GM19193 (cell line): ENCODE data around the gene GCM1.

Source experiments
- POLR2A ChIP-seq: IDR thresholded peaks from 4 replicates; pipeline ENCODE4 v1.6.1; 2011; ENCODE audit not compliant: insufficient read depth, insufficient read length; ENCODE audit errors: extremely low read depth

GCM1 gene, protein sequence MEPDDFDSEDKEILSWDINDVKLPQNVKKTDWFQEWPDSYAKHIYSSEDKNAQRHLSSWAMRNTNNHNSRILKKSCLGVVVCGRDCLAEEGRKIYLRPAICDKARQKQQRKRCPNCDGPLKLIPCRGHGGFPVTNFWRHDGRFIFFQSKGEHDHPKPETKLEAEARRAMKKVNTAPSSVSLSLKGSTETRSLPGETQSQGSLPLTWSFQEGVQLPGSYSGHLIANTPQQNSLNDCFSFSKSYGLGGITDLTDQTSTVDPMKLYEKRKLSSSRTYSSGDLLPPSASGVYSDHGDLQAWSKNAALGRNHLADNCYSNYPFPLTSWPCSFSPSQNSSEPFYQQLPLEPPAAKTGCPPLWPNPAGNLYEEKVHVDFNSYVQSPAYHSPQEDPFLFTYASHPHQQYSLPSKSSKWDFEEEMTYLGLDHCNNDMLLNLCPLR

DNA sequence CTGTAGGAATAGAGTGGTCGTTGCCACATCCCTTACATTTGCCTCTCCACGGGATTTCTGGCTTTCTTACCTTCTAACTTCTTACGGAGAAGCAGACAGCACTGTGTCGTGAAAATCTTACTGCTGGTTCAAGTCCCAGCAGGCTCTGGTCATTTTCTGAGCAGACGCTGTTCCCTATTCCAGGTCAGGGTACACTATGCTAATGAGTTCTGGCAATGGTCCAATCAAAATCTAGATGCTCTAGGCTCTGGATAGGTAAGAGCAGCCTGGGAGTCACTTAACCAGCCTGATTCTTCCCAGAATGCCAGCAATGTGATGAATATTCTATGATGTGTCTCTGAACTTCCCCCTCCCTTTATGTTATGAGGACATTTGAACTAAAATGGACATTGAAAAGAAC is at the start of gene GCM1:
Gene GCM1, minus strand, starts transcription at position 158 of the 400 bp plus-strand sequence. CDS start 3,209 bp downstream, outside the sequence.
- TF ChIP-seq POLR2A: no peak

DNA sequence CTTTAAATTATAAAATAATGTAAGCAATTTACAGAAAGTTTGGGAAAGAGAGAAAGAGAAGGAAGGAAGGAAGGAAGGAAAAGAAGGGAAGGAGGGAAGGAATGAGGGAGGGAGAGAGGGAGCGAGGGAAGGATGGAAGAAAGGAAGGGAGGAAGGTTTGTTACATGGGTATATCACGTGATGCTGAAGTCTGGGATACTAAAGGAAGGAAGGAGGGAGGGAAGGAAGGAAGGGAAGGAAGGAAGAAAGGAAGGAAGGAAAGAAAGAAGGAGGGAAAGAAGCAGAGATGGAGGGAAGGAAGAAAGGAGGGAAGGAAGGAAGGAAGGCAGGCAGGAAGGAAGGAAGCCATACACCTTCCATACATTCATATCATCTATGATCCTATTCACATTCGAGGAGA is 48.9 kb upstream of the GCM1 start:
- no peak for TF ChIP-seq POLR2A

DNA sequence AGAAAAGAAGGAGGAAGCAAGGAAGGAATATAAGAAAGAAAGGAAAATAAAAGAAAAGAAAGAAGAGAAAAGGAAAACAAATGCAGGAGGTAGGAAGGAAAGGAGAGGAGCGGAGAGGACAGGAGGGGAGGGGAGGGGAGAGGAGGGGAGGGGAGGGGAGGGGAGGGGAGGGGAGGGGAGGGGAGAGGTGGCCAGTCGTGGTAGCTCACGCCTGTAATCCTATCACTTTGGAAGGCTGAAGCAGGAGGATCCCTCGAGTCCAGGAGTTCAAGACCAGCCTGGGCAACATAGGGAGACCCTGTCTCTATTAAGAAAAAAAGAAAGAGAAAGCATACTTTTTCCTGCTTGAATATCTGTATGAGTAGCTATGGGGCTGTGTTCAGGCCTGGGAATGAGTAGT is 46.4 kb upstream of the GCM1 start:
- no peak for TF ChIP-seq POLR2A

DNA sequence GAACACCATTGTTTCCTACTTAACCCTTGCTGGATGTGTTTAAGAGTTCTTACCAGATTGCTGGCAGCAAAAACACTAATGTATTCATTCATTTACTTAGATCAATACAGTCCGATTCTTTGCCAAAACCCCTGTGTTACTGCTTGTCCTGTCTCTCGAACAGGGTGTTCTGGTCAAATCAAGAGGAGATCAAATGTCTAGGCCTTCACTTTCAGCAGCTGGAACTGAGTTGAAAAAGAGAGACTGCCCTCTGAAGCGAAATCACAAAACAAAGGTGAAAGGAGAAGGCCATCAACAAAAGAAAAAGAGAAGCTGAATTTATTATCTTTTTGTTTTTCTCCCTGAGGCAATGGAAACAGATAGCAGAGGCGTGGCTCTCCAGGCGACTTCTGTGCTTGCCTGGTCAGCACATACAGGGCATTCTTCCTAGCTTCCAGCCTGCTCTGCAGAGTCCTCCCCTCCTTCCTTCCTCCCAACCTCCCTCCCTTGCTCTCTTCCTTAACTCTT is 44.1 kb upstream of the GCM1 start:
- no peak for TF ChIP-seq POLR2A

DNA sequence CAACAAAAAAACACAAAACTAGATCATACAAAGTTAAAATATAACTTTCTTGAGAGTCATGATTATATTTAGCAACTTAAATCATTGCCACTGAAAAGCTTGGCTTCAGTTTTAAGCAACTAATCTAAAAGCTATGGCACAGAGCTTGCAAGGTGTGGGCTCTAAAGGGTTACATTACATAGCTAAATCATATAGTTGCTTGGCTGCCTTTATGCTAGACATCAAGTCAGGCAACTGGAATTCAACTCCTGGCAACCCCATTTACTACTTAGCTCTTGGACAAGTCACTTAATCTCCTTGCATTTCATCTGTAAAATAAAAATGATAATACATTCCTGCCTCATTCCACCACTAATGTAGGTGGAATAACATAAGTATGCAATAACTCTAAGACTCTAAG is 40.9 kb upstream of the GCM1 start:
- no peak for TF ChIP-seq POLR2A

DNA sequence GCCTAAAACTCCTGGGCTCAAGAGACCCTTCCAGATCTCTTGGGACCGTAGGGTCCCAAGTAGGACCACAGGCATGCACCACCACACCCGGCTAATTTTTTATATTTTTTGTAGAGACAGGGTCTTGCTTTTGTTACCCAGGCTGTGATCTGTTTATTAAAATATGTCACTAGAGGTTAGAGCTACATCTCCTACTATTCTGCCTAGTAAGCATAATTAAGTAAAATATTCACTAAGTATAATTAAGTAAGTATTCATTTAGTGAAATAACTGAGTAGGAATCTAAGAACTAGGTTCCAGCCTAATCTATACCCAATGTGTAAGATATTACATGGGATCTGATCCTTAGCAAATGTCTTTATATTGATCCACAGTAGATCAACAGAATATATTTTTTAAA is 40.2 kb upstream of the GCM1 start:
- TF ChIP-seq POLR2A: no peak

DNA sequence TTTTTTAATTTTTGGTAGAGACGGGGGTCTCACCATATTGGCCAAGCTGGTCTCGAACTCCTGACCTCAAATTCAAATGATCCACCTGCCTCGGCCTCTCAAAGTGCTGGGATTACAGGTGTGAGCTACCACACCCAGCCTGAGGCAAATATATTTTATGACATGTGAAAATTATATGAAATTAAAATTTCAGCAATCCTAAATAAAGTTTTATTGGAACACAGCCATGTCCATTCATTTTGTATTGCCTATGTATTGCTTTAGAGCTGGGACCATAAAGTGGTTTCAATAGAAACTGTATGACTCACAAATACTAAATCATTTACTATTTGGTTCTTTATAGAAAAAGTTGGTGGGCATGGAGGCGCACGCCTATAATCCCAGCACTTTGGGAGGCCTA is 32.0 kb upstream of the GCM1 start:
- no peak for TF ChIP-seq POLR2A

DNA sequence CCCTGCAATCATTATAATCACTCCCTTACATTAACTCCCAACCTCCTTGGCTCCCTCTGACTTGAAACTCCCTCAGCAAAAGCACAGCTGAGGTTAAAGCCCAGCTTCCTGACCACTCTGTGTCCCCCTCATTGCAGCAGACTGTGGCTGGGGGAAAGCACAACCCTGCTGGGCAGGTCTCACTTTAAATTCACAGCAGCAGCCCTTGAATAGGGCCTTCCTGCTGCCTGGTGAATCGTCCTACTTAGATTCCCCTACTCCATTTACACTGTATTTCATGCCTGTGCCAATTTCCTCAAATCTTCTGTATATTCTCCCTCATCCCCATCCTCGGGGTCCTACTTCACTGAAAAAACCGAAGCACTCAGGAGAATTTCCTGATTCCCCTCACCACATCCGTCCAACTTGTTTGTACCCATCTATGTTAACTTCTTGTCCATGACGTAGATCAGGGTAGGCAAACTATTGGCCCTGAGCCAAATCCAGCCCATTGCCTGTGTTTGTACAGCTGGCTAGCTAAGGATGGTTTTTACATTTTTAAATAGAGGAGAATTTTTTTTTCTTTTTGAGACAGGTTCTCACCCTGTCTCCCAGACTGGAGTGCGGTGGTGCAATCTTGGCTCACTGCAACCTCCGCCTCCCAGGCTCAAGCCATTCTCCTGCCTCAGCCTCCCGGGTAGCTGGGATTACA is 31.5 kb upstream of the GCM1 start:
- no peak for TF ChIP-seq POLR2A

DNA sequence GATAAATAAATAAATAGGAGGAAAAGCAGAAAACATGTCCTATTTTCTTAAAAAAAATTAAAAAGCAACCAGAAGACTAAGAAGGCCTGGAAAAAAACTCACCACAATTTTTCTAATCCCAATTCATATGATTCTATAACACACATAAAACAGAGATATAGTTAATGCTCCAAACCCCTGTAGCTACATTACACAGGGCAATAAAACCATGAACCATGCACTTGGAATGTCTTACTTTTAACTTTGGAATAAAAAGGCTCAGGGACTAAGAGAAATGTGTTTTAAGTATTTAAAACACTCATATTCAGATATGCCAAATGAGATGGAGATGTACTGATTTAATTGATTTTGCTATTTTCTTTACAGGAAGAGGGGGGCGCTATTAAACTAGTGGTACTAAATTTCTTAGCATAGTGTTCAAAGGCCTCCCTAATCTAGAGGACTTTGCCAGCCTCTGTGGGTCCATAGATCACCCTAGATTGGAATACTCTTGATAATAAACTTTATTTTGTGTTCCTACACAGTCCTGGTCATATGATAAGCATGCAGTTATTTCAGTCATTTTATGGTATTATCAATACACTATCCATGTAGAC is 30.3 kb upstream of the GCM1 start:
- TF ChIP-seq POLR2A: no peak

DNA sequence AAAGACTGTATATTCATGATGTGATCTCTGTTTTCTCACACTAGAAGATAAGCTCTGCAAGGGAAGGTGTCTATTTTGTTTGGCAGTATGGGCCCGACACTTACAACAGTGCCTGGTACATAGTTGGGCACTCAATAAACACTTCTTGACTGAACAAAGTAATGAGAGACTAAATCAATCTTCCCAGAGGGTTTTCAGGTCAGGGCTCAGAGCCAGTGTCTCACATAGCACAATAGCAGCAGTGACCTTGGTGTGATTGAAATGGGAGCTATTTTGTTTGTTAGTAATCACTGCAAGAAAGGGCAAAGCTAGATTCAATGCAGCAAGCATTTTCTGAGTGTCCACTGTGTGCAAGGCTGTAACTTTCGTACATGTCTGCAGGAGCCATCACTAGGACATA is 26.4 kb upstream of the GCM1 start:
- TF ChIP-seq POLR2A: no peak

DNA sequence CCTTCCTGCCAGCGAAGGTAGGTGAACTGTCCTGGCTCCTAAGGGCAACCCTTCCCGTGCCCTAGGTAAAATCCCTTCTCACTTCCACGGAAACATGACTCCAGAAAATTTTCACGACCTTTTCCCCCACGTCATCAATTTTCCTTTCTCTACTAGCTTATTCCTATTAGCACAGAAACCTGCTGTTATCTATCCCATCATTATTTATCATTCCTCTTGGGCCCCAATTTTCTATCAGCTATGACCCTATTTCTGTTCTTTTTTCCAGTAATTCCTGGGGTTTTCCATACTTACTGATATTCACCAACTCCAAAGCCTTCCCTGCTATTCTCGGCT is 23.8 kb upstream of the GCM1 start:
- no peak for TF ChIP-seq POLR2A

DNA sequence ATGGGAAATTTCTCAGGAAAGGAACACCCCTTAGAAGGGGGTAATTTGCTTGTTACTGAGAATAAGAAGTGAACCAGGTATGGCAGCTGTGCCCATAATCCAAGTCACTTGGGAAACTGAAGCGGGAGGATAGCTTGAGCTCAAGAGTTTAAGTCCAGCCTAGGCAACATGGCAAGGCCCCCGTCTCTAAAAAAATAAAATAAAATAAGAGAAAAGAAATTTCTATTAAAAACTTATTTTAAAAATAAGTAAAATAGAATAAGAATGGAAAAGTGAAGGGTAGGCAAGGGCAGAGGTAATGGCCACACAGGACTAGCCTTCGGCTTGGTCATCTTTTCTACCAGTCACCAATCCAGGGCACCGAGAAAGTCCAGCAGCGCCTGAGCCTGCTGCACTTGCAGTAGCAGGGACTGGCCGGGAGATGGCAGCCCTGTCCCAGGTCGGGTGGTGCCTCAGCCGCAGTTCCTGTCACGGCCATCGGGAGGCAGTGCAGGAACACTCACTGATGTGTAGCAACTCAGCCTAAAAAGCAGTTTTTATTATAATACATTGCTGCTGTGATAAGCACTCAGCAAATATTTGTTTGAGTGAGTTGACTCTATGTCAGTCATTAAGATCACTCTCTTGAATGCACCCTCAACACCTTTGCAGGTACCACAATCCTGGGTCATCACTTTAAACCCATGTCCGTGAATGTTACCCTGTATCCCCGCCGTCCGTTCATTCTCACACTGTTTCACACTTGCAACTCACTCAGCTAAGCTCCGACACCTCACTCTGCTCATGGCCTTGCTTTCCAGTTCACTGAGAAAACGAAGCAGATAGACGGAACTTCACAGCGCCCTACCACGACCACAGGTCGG is 23.2 kb upstream of the GCM1 start:
- no peak for TF ChIP-seq POLR2A

DNA sequence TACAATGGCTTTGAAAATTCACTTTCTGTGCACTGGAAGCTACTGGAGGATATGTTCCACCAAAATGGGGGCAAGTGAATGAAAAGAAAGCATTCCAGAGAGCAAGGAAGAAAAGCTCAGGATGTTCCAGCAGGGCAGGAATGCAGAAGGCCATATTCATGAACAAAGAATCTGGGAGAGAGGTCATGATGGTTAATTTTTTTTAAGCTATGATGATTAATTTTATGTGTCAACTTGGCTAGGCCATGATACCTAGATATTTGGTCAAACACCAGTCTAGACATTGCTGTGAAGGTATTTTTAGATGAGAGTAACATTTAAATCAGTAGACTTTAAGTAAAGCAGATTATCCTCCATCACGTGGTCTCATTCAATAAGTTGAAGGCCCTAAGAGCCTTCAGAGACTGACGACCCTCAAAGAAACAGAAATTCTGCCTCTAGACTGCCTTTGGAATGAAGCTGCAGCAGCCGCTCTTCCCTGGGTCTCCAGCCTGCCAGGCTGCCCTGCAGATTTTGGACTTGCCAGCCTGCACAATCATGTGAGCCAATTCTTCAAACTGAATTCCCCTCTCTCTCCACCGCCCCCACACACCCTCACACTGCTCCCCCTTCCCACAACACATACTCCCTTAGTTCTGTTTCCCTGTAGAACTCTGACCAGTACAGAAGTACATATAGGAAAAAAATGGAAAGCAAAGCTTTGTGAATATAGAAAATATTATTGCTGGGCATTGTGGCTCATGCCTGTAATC is 20.1 kb upstream of the GCM1 start:
- TF ChIP-seq POLR2A: no peak

DNA sequence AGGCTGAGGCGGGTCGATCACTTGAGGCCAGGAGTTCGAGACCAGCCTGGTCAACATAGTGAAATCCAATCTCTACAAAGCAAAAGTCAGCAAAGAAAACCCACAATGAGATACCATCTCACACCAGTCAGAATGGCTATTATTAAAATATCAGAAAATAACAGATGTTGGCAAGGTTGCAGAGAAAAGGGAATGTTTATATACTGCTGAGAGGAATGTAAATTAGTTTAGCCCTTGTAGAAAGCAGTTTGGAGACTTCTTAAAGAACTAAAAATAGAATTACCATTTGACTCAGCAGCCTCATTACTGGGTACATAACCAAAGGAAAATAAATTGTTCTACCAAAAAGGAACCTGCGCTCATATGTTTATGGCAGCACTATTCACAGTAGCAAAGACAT is 16.7 kb upstream of the GCM1 start:
- TF ChIP-seq POLR2A: no peak
